PC-9 (cell line): ENCODE data around the gene TBATA. TPM values are rescaled to one million over a fixed set of nuclear protein-coding genes. Genes with fewer than 3 reads are reported as not detected.

Experiments
- BruUV-seq: library from RNA; stranded (reverse); fragments of 400-500 nt; replicated peaks from 2 replicates; lab custom pipeline; 2021; lab: Mats Ljungman, UMichigan
- CTCF ChIA-PET: fragments of 300-600 bp; sonication (Branson Sonifier 250); formaldehyde crosslinking; loops from one replicate; lab custom pipeline; 2022; ENCODE audit warnings: antibody characterized with exemption; lab: Charles Lee
- POLR2A ChIA-PET: fragments of 300-600 bp; sonication (Branson Sonifier 250); formaldehyde crosslinking; loops from one replicate; lab custom pipeline; 2022; ENCODE audit warnings: antibody characterized with exemption; ENCODE audit not compliant: unreplicated experiment; lab: Charles Lee
- DNase-seq, 2 experiments: peaks; one replicate each; pipeline versions ENCODE4 v3.0.0 to v3.0.0-alpha.2; 2015 to 2022; ENCODE audit warnings: mixed read lengths in 1 of 2
- H2AFZ ChIP-seq: fragments of 200-600 bp; sonication (generic); 2 replicates; pipeline ENCODE4 v1.8.1; 2017; ENCODE audit warnings: antibody characterized with exemption
- H3F3A ChIP-seq: fragments of 200-600 bp; sonication (generic); 2 replicates; pipeline ENCODE4 v1.8.1; 2017; ENCODE audit warnings: antibody characterized with exemption, mild to moderate bottlenecking, low read depth; ENCODE audit not compliant: insufficient read depth
- H3K27ac ChIP-seq: fragments of 200-600 bp; sonication (generic); 2 replicates; pipeline ENCODE4 v1.6.1; 2016; ENCODE audit warnings: mixed run types
- H3K27me3 ChIP-seq: fragments of 200-600 bp; sonication (generic); 2 replicates; pipeline ENCODE4 v1.6.1; 2016; ENCODE audit warnings: low read depth, mixed run types; ENCODE audit not compliant: insufficient read depth
- H3K36me3 ChIP-seq: fragments of 200-600 bp; sonication (generic); 2 replicates; pipeline ENCODE4 v1.6.1; 2016; ENCODE audit warnings: low read depth, mixed run types
- H3K4me1 ChIP-seq: fragments of 200-600 bp; sonication (generic); replicated peaks from 2 replicates; pipeline ENCODE4 v1.6.1; 2016; ENCODE audit warnings: mixed run types; ENCODE audit not compliant: insufficient read depth
- H3K4me2 ChIP-seq: fragments of 200-600 bp; sonication (generic); 2 replicates; pipeline ENCODE4 v1.6.1; 2017; ENCODE audit warnings: mixed run types
- H3K4me3 ChIP-seq: fragments of 200-600 bp; sonication (generic); 2 replicates; pipeline ENCODE4 v1.6.1; 2016; ENCODE audit warnings: mixed run types
- H3K79me2 ChIP-seq: fragments of 200-600 bp; sonication (generic); 2 replicates; pipeline ENCODE4 v1.6.1; 2017; ENCODE audit warnings: low read depth, mixed run types
- H3K9me2 ChIP-seq: fragments of 200-600 bp; sonication (generic); 2 replicates; pipeline ENCODE4 v1.8.1; 2017; ENCODE audit warnings: mild to moderate bottlenecking; ENCODE audit not compliant: insufficient read depth
- H3K9me3 ChIP-seq: fragments of 200-600 bp; sonication (generic); 2 replicates; pipeline ENCODE4 v1.8.1; 2016; ENCODE audit warnings: low read depth; ENCODE audit not compliant: insufficient read depth
- H4K20me1 ChIP-seq: fragments of 200-600 bp; sonication (generic); 2 replicates; pipeline ENCODE4 v1.8.1; 2017; ENCODE audit not compliant: insufficient read depth
- EZH2 ChIP-seq: fragments of 200-600 bp; sonication (generic); IDR thresholded peaks from 2 replicates; pipeline ENCODE4 v1.8.0; 2017; ENCODE audit warnings: antibody characterized with exemption, low read depth
- intact Hi-C: fragments of 100-400 bp; cut with micrococcal nuclease; formaldehyde crosslinking; loops from one replicate; pipeline ENCODE4 v1.10.0; 2022; ENCODE audit not compliant: unreplicated experiment
- total RNA-seq: library from RNA; stranded (reverse); gene quantifications from 2 replicates; pipeline ENCODE4 v1.2.3, GENCODE V29; 2021
- TF ChIP-seq, protein P1 (sequence below): fragments of 200-600 bp; sonication (generic); conservative IDR thresholded peaks from 2 replicates; pipeline ENCODE4 v1.6.1; 2017; ENCODE audit warnings: mixed run types, antibody characterized with exemption, mild to moderate bottlenecking, moderate library complexity

Gene TBATA
- total RNA-seq, 1 experiment from 2014 or later, result not detected

DNA sequence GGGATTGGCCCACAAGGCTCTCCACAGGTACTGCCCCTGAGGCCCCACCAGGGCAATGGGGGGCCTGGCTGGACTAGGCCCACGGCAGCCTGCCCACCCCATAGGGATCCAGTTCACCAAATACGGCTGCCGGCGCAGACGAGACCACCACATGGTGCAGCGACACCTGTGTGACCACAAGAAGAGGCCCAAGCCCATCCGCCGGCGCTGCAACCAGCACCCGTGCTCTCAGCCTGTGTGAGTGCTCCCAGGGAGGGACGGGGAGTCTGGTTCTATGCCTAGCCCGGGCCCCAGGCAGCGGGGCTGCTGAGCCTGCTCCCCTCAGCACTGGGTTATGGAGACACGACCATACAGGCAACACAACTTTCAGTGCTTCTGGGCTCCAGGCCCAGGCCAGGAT lies 33.2 kb downstream of the TBATA start:
- POLR2A ChIA-PET, result no interaction called here
- H3K4me3 ChIP-seq, result no peak overlapping the region
- intact Hi-C loops, result no loop called here

DNA sequence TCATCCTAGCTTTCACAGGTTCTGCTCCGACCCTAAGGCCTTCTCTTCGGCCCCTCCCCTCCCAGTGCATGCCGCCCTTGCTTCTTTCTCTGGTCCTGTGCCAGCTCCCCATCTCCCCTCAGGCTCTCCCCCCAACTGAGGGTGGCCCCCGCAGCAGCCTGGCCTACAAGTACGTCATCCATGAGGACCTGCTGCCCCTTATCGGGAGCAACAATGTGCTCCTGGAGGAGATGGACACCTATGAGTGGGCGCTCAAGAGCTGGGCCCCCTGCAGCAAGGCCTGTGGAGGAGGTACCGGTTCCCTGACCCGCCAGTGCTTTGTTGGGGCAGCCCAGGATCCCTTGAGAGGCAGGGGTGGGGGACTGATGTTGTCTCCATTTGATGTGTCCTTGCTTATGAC lies 33.8 kb downstream of the TBATA start:
- POLR2A ChIA-PET, result no interaction called here
- H3K9me3 ChIP-seq, result no peaks in the 10 kb centered on the region
- no TSS peak for BruUV-seq
- no peaks in the 10 kb centered on the region for H3K4me1 ChIP-seq
- H3F3A ChIP-seq, result no peaks in the 10 kb centered on the region
- H3K4me2 ChIP-seq, result no peak overlapping the region
- H3K36me3 ChIP-seq, result no peaks in the 10 kb centered on the region
- TF ChIP-seq, protein P1, sequence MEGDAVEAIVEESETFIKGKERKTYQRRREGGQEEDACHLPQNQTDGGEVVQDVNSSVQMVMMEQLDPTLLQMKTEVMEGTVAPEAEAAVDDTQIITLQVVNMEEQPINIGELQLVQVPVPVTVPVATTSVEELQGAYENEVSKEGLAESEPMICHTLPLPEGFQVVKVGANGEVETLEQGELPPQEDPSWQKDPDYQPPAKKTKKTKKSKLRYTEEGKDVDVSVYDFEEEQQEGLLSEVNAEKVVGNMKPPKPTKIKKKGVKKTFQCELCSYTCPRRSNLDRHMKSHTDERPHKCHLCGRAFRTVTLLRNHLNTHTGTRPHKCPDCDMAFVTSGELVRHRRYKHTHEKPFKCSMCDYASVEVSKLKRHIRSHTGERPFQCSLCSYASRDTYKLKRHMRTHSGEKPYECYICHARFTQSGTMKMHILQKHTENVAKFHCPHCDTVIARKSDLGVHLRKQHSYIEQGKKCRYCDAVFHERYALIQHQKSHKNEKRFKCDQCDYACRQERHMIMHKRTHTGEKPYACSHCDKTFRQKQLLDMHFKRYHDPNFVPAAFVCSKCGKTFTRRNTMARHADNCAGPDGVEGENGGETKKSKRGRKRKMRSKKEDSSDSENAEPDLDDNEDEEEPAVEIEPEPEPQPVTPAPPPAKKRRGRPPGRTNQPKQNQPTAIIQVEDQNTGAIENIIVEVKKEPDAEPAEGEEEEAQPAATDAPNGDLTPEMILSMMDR, result no peak
- TF ChIP-seq EZH2, result no peak
- no peak for DNase-seq
- CTCF ChIA-PET, result no interaction called here
- intact Hi-C loops, result no loop called here
- no peaks in the 10 kb centered on the region for H3K27me3 ChIP-seq
- H3K4me3 ChIP-seq, result no peak overlapping the region
- H3K27ac ChIP-seq, result no peak overlapping the region
- no peak overlapping the region for H2AFZ ChIP-seq
- H4K20me1 ChIP-seq, result no peaks in the 10 kb centered on the region
- H3K79me2 ChIP-seq, result no peaks in the 10 kb centered on the region
- H3K9me2 ChIP-seq, result no peaks in the 10 kb centered on the region

More for the DNA sequence above, 33.2 kb downstream of the TBATA start:
- no peaks in the 10 kb centered on the region for H3K4me1 ChIP-seq
- no peaks in the 10 kb centered on the region for H3K79me2 ChIP-seq
- no peaks in the 10 kb centered on the region for H3K27me3 ChIP-seq
- H2AFZ ChIP-seq, result no peak overlapping the region
- no peaks in the 10 kb centered on the region for H3K36me3 ChIP-seq
- H3F3A ChIP-seq, result no peaks in the 10 kb centered on the region
- no peak overlapping the region for H3K4me2 ChIP-seq
- no peaks in the 10 kb centered on the region for H4K20me1 ChIP-seq
- no peaks in the 10 kb centered on the region for H3K9me2 ChIP-seq
- CTCF ChIA-PET, result no interaction called here
- no peak overlapping the region for H3K27ac ChIP-seq
- no peaks in the 10 kb centered on the region for H3K9me3 ChIP-seq
- BruUV-seq, result no TSS peak
- no peak for DNase-seq
- no peak for TF ChIP-seq EZH2
- TF ChIP-seq, protein P1, result no peak

DNA sequence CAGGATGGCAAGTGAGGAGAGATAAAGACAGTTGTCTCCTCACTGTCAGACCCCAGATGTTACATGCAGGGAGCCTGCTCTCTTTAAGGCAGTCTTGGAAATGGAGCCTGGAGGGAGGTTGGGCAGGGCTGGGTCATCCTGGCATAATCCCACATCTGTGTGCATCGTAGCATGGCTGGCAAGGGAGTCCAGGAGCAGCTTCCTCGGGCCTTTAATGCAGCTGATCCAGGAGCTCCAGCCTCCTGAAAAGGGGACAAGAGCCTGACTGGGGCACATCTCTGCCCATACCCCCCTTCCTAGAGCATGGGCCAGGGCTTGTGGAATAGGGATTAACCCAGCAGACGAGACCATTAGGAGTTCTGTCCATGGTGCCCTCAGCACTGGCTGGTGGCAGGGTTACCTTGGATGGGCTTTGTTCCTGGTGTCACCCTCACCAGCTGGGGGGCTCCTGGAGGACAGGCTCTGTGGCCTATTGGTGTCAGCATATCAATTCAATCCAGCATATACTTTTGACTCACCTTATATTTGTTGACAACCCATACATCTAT lies 34.9 kb downstream of the TBATA start:
- DNase-seq, result no peak
- ChIA-PET CTCF (no interaction called here), POLR2A (no interaction called here)
- no TSS peak for BruUV-seq
- Histone ChIP-seq H3K79me2 (no peaks in the 10 kb centered on the region), H3K4me2 (no peak overlapping the region), H3K36me3 (no peaks in the 10 kb centered on the region), H2AFZ (no peak overlapping the region), H4K20me1 (no peaks in the 10 kb centered on the region), H3K27me3 (no peaks in the 10 kb centered on the region), H3K4me1 (no peaks in the 10 kb centered on the region), H3K9me2 (no peaks in the 10 kb centered on the region), H3K4me3 (no peak overlapping the region), H3K27ac (no peak overlapping the region), H3F3A (no peaks in the 10 kb centered on the region), H3K9me3 (no peaks in the 10 kb centered on the region)
- TF ChIP-seq EZH2, result no peak
- TF ChIP-seq, protein P1, result no peak
- intact Hi-C loops, result no loop called here
